K562 (cell line): ENCODE results near the gene WSCD2.

ENCODE experiments used
- BRD9 ChIP-seq: fragments of 450-650 bp; IDR thresholded peaks from 2 replicates; pipeline ENCODE4 v1.6.1; 2018; ENCODE audit warnings: low read depth; ENCODE audit not compliant: partially characterized antibody
- TF ChIP-seq, protein P1 (sequence below): sonication (generic); formaldehyde crosslinking; IDR thresholded peaks from 2 replicates; pipeline ENCODE4 v1.8.0; 2023; ENCODE audit warnings: mild to moderate bottlenecking, missing genetic modification reagents

GRCh38 chr12:108133482-108133881, 4.4 kb downstream of the WSCD2 start:
- no peak for TF ChIP-seq BRD9
- TF ChIP-seq, protein P1, sequence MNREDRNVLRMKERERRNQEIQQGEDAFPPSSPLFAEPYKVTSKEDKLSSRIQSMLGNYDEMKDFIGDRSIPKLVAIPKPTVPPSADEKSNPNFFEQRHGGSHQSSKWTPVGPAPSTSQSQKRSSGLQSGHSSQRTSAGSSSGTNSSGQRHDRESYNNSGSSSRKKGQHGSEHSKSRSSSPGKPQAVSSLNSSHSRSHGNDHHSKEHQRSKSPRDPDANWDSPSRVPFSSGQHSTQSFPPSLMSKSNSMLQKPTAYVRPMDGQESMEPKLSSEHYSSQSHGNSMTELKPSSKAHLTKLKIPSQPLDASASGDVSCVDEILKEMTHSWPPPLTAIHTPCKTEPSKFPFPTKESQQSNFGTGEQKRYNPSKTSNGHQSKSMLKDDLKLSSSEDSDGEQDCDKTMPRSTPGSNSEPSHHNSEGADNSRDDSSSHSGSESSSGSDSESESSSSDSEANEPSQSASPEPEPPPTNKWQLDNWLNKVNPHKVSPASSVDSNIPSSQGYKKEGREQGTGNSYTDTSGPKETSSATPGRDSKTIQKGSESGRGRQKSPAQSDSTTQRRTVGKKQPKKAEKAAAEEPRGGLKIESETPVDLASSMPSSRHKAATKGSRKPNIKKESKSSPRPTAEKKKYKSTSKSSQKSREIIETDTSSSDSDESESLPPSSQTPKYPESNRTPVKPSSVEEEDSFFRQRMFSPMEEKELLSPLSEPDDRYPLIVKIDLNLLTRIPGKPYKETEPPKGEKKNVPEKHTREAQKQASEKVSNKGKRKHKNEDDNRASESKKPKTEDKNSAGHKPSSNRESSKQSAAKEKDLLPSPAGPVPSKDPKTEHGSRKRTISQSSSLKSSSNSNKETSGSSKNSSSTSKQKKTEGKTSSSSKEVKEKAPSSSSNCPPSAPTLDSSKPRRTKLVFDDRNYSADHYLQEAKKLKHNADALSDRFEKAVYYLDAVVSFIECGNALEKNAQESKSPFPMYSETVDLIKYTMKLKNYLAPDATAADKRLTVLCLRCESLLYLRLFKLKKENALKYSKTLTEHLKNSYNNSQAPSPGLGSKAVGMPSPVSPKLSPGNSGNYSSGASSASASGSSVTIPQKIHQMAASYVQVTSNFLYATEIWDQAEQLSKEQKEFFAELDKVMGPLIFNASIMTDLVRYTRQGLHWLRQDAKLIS (CRISPR knock-in tag): no peak
